ENCODE measurements around the gene PTPRN2.

The PTPRN2 gene

GRCh38 chr7:157754416-157754790 is 833.2 kb downstream of the PTPRN2 start:
- H3K4me3 ChIP-seq (ENCODE audit: low read depth, low read length) = no peak overlapping the region
- DNase-seq (ENCODE audit: low read depth) = no peak
- TF ChIP-seq CTCF (conservative IDR thresholded peaks at IDR 0.05; ENCODE audit: low read depth, low read length) = no peak

GRCh38 chr7:157753713-157754415 is 833.8 kb downstream of the PTPRN2 start:
- H3K4me3 ChIP-seq (ENCODE audit: low read depth, low read length) = no peak overlapping the region
- no peak for TF ChIP-seq CTCF (conservative IDR thresholded peaks at IDR 0.05; ENCODE audit: low read depth, low read length)
- DNase-seq (ENCODE audit: low read depth) = no peak

GRCh38 chr7:157752832-157753291 is 834.8 kb downstream of the PTPRN2 start:
- H3K4me3 ChIP-seq (ENCODE audit: low read depth, low read length) = no peak overlapping the region
- no peak for TF ChIP-seq CTCF (conservative IDR thresholded peaks at IDR 0.05; ENCODE audit: low read depth, low read length)

GRCh38 chr7:157751951-157752673 is 835.5 kb downstream of the PTPRN2 start:
- H3K4me3 ChIP-seq (ENCODE audit: low read depth, low read length) = no peak overlapping the region
- DNase-seq (ENCODE audit: low read depth) = no peak

More at GRCh38 chr7:157752832-157753291, 834.8 kb downstream of the PTPRN2 start:
- peak; percentile 23 for DNase-seq (ENCODE audit: low read depth)

GRCh38 chr7:157751406-157751805 is 836.2 kb downstream of the PTPRN2 start:
- TF ChIP-seq CTCF (conservative IDR thresholded peaks at IDR 0.05; ENCODE audit: low read depth, low read length) = no peak
- no peak for DNase-seq (ENCODE audit: low read depth)
- H3K4me3 ChIP-seq (ENCODE audit: low read depth, low read length) = no peak overlapping the region

More at GRCh38 chr7:157751951-157752673, 835.5 kb downstream of the PTPRN2 start:
- TF ChIP-seq CTCF (conservative IDR thresholded peaks at IDR 0.05; ENCODE audit: low read depth, low read length) = no peak

GRCh38 chr7:157750291-157750690 is 837.3 kb downstream of the PTPRN2 start:
- no peak overlapping the region for H3K4me3 ChIP-seq (ENCODE audit: low read depth, low read length)
- DNase-seq (ENCODE audit: low read depth) = no peak
- no peak for TF ChIP-seq CTCF (conservative IDR thresholded peaks at IDR 0.05; ENCODE audit: low read depth, low read length)

All from choroid plexus epithelial cell (primary cell).